ENCODE data around the gene SEL1L3. TPM values are rescaled to one million over a fixed set of nuclear protein-coding genes. Genes with fewer than 3 reads are reported as not detected.

Gene SEL1L3
- total and polyA plus RNA-seq, 2 of the 13 experiments (the other 11 are each of a cell fraction or from before 2014, with no cell fraction given), result 0.28 to 1.1 TPM

DNA sequence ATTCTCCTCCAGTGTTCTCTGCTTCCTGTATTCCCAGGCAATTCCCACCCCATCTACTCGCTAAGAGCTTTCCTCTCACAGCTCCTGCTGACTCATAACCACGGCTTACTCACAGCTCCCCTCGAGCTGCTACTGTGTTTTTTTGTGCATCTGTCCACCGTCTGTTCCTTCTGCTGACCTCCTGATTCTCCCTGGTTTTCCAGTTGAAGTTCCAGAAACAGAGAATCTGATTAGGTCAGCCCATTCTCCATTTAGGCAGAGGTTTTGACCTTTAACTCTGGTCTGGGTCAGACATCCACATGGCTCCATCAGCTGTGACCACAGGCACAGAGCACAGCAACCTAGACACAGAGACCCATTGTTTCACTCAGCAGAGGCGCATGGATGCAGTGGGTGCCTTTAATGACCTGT, 45.7 kb upstream of the SEL1L3 start (continued):
- no peak for TF ChIP-seq HINFP (CRISPR knock-in tag; IDR thresholded peaks at IDR 0.05; ENCODE audit: low read depth)
- no peak for TF ChIP-seq SOX13 (IDR thresholded peaks at IDR 0.05)
- TF ChIP-seq SOX13 (CRISPR knock-in tag; conservative IDR thresholded peaks at IDR 0.05 in 1 of 2, IDR thresholded peaks at IDR 0.05 in 1 of 2), result peak in 1 of 2 experiments; percentile 86; a peak in 2 of 4 replicates
- TF ChIP-seq RBM22 (optimal IDR thresholded peaks at IDR 0.05; ENCODE audit: low read length), result no peak
- TF ChIP-seq, protein P1, sequence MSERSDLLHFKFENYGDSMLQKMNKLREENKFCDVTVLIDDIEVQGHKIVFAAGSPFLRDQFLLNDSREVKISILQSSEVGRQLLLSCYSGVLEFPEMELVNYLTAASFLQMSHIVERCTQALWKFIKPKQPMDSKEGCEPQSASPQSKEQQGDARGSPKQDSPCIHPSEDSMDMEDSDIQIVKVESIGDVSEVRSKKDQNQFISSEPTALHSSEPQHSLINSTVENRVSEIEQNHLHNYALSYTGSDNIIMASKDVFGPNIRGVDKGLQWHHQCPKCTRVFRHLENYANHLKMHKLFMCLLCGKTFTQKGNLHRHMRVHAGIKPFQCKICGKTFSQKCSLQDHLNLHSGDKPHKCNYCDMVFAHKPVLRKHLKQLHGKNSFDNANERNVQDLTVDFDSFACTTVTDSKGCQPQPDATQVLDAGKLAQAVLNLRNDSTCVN (CRISPR knock-in tag; IDR thresholded peaks at IDR 0.05; ENCODE audit: borderline replicate concordance), result 0 out of 2 replicates have a peak, but pooled peaks have one; percentile 23
- TF ChIP-seq CREM (IDR thresholded peaks at IDR 0.05), result no peak
- no peak for TF ChIP-seq CREM (CRISPR knock-in tag; IDR thresholded peaks at IDR 0.05)
- no peak for TF ChIP-seq SMARCC2 (IDR thresholded peaks at IDR 0.05)
- TF ChIP-seq ZNF331 (CRISPR knock-in tag; IDR thresholded peaks at IDR 0.05), result peak; percentile 11; the same call in 1 of the 2 replicates
- peak; percentile 36; the same call in 1 of the 2 replicates for TF ChIP-seq RXRA (CRISPR knock-in tag; IDR thresholded peaks at IDR 0.05)
- TF ChIP-seq HNF4A (CRISPR knock-in tag; IDR thresholded peaks at IDR 0.05), result peak; percentile 60
- TF ChIP-seq, protein P2, sequence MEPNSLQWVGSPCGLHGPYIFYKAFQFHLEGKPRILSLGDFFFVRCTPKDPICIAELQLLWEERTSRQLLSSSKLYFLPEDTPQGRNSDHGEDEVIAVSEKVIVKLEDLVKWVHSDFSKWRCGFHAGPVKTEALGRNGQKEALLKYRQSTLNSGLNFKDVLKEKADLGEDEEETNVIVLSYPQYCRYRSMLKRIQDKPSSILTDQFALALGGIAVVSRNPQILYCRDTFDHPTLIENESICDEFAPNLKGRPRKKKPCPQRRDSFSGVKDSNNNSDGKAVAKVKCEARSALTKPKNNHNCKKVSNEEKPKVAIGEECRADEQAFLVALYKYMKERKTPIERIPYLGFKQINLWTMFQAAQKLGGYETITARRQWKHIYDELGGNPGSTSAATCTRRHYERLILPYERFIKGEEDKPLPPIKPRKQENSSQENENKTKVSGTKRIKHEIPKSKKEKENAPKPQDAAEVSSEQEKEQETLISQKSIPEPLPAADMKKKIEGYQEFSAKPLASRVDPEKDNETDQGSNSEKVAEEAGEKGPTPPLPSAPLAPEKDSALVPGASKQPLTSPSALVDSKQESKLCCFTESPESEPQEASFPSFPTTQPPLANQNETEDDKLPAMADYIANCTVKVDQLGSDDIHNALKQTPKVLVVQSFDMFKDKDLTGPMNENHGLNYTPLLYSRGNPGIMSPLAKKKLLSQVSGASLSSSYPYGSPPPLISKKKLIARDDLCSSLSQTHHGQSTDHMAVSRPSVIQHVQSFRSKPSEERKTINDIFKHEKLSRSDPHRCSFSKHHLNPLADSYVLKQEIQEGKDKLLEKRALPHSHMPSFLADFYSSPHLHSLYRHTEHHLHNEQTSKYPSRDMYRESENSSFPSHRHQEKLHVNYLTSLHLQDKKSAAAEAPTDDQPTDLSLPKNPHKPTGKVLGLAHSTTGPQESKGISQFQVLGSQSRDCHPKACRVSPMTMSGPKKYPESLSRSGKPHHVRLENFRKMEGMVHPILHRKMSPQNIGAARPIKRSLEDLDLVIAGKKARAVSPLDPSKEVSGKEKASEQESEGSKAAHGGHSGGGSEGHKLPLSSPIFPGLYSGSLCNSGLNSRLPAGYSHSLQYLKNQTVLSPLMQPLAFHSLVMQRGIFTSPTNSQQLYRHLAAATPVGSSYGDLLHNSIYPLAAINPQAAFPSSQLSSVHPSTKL (CRISPR knock-in tag; IDR thresholded peaks at IDR 0.05), result peak; percentile 42; the same call in 1 of the 2 replicates
- TF ChIP-seq POGZ (CRISPR knock-in tag; IDR thresholded peaks at IDR 0.05), result 0 out of 2 replicates have a peak, but pooled peaks have one; percentile 20
- peak; percentile 60; the same call in 1 of the 2 replicates for TF ChIP-seq NR2C2 (CRISPR knock-in tag; IDR thresholded peaks at IDR 0.05; ENCODE audit: borderline replicate concordance)
- no peak for TF ChIP-seq KLF11 (CRISPR knock-in tag; IDR thresholded peaks at IDR 0.05)
- 0 out of 2 replicates have a peak, but pooled peaks have one; percentile 23 for TF ChIP-seq RARA (CRISPR knock-in tag; IDR thresholded peaks at IDR 0.05)
- TF ChIP-seq MIXL1 (CRISPR knock-in tag; IDR thresholded peaks at IDR 0.05), result no peak
- peak; percentile 57; the same call in 1 of the 2 replicates for TF ChIP-seq MYC (CRISPR knock-in tag; IDR thresholded peaks at IDR 0.05; ENCODE audit: borderline replicate concordance)
- no peak for TF ChIP-seq ZNF33A (CRISPR knock-in tag; IDR thresholded peaks at IDR 0.05; ENCODE audit: borderline replicate concordance)
- TF ChIP-seq ZNF543 (CRISPR knock-in tag; IDR thresholded peaks at IDR 0.05), result no peak
- TF ChIP-seq RXRB (CRISPR knock-in tag; IDR thresholded peaks at IDR 0.05; ENCODE audit: borderline replicate concordance), result peak; percentile 23; the same call in 1 of the 2 replicates
- TF ChIP-seq, protein P3, sequence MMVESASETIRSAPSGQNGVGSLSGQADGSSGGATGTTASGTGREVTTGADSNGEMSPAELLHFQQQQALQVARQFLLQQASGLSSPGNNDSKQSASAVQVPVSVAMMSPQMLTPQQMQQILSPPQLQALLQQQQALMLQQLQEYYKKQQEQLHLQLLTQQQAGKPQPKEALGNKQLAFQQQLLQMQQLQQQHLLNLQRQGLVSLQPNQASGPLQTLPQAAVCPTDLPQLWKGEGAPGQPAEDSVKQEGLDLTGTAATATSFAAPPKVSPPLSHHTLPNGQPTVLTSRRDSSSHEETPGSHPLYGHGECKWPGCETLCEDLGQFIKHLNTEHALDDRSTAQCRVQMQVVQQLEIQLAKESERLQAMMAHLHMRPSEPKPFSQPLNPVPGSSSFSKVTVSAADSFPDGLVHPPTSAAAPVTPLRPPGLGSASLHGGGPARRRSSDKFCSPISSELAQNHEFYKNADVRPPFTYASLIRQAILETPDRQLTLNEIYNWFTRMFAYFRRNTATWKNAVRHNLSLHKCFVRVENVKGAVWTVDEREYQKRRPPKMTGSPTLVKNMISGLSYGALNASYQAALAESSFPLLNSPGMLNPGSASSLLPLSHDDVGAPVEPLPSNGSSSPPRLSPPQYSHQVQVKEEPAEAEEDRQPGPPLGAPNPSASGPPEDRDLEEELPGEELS (CRISPR knock-in tag; IDR thresholded peaks at IDR 0.05), result no peak
- peak; percentile 28; the same call in 1 of the 2 replicates for TF ChIP-seq FOXA3 (CRISPR knock-in tag; IDR thresholded peaks at IDR 0.05)
- TF ChIP-seq ZNF644 (CRISPR knock-in tag; IDR thresholded peaks at IDR 0.05; ENCODE audit: low read depth), result peak; percentile 82
- TF ChIP-seq RBAK (CRISPR knock-in tag; IDR thresholded peaks at IDR 0.05), result peak; percentile 91

Measured in HepG2 (cell line).